Measurements from ENCODE around the gene RNU4-1. TPM values are rescaled to one million over a fixed set of nuclear protein-coding genes. Genes with fewer than 3 reads are reported as not detected.

RNU4-1 gene
- total and polyA plus RNA-seq, 9 of the 15 experiments (the other 6 are each of a cell fraction or from before 2014, with no cell fraction given), result under 0.01 to 19,719 (median 3,563) TPM; not detected in 4

DNA sequence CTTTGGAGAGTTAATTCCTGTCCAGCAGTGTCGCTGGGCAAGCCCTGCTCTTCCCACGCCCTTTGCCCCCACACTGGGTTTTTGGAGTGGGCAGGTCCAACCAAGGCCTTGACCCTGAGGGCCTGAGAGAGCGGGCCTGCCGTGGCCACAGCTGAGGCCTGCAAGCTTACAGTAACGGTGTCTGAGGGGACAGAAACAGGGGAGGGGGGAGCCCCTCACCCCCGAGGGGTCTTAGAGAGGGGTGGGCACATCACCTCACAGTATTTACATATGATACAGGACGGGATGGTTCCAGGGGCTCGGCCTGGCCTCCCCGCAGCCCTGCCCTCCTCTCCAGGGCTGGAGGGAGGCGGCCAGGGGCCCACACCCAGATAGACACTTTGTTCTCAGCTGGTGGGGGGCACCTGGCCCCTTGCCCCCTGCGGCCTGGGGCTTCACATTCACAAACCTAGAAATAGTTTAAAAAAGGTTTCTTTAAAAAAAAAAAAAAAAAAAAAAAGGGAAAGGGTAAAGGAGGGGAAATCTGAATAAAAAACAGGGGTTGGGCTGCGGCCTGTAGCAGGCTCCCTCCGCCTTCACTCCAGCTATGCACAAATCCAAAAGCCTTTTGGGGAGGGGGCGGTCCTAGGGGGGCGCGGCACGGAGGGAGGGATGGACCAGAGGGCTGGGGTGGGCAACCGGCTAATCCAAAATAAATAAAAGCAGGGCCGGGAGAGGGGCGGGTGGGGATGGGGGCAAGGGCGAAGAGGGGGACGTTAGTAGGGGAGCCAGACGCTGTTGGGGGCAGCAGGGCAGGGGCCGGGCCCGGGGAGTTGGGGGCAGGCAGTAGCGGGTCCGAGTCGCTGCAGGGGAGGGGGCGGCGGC, 49.4 kb upstream of the RNU4-1 start:
- Histone ChIP-seq H3K79me2 (ENCODE audit: control insufficient read depth, insufficient read depth, low read length) (no peaks in the 10 kb centered on the region), H3K36me3 (ENCODE audit: control insufficient read depth, insufficient read depth, low read length) (no peaks in the 10 kb centered on the region), H3K4me1 (replicated peaks in 1 of 2; ENCODE audit: control insufficient read depth in 2 of 2, insufficient read depth in 2 of 2, low read length in 2 of 2) (peaks cover 0 to 9% of the 10 kb centered on the region in 2 experiments; a peak in 1 of 5 replicates), H2AFZ (ENCODE audit: low read depth, low read length) (no peak overlapping the region), H3K4me3 (no peak overlapping the region), H3K4me2 (ENCODE audit: insufficient read depth, low read length) (no peak overlapping the region), H3K9ac (ENCODE audit: insufficient read depth in 1 of 2, low read depth in 2 of 2, low read length in 2 of 2) (no peak overlapping the region; a peak in 2 of 4 replicates), H3K9me1 (ENCODE audit: control insufficient read depth, insufficient read depth, low read length) (no peaks in the 10 kb centered on the region), H3K27ac (ENCODE audit: extremely low read depth, low read depth, low read length) (no peak overlapping the region), H4K20me1 (replicated peaks; ENCODE audit: control insufficient read depth, insufficient read depth, low read length) (no peaks in the 10 kb centered on the region; the same call in 1 of the 2 replicates), H3K27me3 (ENCODE audit: control insufficient read depth in 2 of 2, insufficient read depth in 2 of 2, low read length in 2 of 2) (peaks cover 7 to 21% of the 10 kb centered on the region in 2 experiments; a peak in 4 of 5 replicates), H3K9me3 (replicated peaks; ENCODE audit: control insufficient read depth, insufficient read depth, low read depth, low read length) (peaks cover 6% of the 10 kb centered on the region; the same call in 1 of the 2 replicates)
- ChIA-PET POLR2A (interaction anchor here (0.6 kb wide), 1 partner anchor 117 kb away, joined by 3 read pairs; no protein-coding TSS in a partner anchor), CTCF (ENCODE audit: low intra/inter-chr PET ratio) (no interaction called here)
- TF ChIP-seq ZC3H4 (CRISPR knock-in tag; IDR thresholded peaks at IDR 0.05; ENCODE audit: borderline replicate concordance) (no peak), ZNF217 (CRISPR knock-in tag; IDR thresholded peaks at IDR 0.05) (no peak), CBX8 (IDR thresholded peaks at IDR 0.05; ENCODE audit: borderline replicate concordance, extremely low read depth, low read depth, low read length, poor library complexity, severe bottlenecking) (no peak), EP300 (IDR thresholded peaks at IDR 0.05; ENCODE audit: low read length) (no peak), MAFK (IDR thresholded peaks at IDR 0.05; ENCODE audit: low read length) (no peak)
- TF ChIP-seq, protein P1, sequence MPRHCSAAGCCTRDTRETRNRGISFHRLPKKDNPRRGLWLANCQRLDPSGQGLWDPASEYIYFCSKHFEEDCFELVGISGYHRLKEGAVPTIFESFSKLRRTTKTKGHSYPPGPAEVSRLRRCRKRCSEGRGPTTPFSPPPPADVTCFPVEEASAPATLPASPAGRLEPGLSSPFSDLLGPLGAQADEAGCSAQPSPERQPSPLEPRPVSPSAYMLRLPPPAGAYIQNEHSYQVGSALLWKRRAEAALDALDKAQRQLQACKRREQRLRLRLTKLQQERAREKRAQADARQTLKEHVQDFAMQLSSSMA (CRISPR knock-in tag; IDR thresholded peaks at IDR 0.05), result no peak
- TF ChIP-seq, protein P2, sequence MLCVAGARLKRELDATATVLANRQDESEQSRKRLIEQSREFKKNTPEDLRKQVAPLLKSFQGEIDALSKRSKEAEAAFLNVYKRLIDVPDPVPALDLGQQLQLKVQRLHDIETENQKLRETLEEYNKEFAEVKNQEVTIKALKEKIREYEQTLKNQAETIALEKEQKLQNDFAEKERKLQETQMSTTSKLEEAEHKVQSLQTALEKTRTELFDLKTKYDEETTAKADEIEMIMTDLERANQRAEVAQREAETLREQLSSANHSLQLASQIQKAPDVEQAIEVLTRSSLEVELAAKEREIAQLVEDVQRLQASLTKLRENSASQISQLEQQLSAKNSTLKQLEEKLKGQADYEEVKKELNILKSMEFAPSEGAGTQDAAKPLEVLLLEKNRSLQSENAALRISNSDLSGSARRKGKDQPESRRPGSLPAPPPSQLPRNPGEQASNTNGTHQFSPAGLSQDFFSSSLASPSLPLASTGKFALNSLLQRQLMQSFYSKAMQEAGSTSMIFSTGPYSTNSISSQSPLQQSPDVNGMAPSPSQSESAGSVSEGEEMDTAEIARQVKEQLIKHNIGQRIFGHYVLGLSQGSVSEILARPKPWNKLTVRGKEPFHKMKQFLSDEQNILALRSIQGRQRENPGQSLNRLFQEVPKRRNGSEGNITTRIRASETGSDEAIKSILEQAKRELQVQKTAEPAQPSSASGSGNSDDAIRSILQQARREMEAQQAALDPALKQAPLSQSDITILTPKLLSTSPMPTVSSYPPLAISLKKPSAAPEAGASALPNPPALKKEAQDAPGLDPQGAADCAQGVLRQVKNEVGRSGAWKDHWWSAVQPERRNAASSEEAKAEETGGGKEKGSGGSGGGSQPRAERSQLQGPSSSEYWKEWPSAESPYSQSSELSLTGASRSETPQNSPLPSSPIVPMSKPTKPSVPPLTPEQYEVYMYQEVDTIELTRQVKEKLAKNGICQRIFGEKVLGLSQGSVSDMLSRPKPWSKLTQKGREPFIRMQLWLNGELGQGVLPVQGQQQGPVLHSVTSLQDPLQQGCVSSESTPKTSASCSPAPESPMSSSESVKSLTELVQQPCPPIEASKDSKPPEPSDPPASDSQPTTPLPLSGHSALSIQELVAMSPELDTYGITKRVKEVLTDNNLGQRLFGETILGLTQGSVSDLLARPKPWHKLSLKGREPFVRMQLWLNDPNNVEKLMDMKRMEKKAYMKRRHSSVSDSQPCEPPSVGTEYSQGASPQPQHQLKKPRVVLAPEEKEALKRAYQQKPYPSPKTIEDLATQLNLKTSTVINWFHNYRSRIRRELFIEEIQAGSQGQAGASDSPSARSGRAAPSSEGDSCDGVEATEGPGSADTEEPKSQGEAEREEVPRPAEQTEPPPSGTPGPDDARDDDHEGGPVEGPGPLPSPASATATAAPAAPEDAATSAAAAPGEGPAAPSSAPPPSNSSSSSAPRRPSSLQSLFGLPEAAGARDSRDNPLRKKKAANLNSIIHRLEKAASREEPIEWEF (CRISPR knock-in tag; IDR thresholded peaks at IDR 0.05), result no peak
- TF ChIP-seq, protein P3, sequence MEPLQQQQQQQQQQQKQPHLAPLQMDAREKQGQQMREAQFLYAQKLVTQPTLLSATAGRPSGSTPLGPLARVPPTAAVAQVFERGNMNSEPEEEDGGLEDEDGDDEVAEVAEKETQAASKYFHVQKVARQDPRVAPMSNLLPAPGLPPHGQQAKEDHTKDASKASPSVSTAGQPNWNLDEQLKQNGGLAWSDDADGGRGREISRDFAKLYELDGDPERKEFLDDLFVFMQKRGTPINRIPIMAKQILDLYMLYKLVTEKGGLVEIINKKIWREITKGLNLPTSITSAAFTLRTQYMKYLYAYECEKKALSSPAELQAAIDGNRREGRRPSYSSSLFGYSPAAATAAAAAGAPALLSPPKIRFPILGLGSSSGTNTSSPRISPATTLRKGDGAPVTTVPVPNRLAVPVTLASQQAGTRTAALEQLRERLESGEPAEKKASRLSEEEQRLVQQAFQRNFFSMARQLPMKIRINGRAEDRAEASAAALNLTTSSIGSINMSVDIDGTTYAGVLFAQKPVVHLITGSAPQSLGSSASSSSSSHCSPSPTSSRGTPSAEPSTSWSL (CRISPR knock-in tag; IDR thresholded peaks at IDR 0.05; ENCODE audit: borderline replicate concordance), result no peak
- TF ChIP-seq, protein P4, sequence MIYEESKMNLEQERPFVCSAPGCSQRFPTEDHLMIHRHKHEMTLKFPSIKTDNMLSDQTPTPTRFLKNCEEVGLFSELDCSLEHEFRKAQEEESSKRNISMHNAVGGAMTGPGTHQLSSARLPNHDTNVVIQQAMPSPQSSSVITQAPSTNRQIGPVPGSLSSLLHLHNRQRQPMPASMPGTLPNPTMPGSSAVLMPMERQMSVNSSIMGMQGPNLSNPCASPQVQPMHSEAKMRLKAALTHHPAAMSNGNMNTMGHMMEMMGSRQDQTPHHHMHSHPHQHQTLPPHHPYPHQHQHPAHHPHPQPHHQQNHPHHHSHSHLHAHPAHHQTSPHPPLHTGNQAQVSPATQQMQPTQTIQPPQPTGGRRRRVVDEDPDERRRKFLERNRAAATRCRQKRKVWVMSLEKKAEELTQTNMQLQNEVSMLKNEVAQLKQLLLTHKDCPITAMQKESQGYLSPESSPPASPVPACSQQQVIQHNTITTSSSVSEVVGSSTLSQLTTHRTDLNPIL (CRISPR knock-in tag; IDR thresholded peaks at IDR 0.05), result no peak
- FAIRE-seq (no peak), DNase-seq (ENCODE audit: extremely low read depth in 1 of 4, low spot score in 3 of 4) (peak in 1 of 4 experiments; percentile 6), ATAC-seq (no peak)
- in situ Hi-C loops (cut with MboI), result loop anchor here (25.0 kb wide), 1 partner anchor 320 kb away; no protein-coding TSS in a partner anchor
- intact Hi-C loops (cut with micrococcal nuclease), result no loop called here
- BruUV-seq (replicated peaks), result no TSS peak
- 18% methylated on average over 10 of the region's 30 CpGs for WGBS (ENCODE audit: insufficient coverage, low coverage, missing lambda C conversion rate)
